Heart left ventricle (tissue), 13 donors: ENCODE measurements around the gene CELF4.

Experiments used
- CTCF ChIP-seq, 12 donors: fragments of 200-600 bp; sonication (generic) in 4 of 12; IDR thresholded peaks; one replicate each; pipeline versions ENCODE4 v1.5.0 to v1.8.0; 2018 to 2022; ENCODE audit warnings: antibody characterized with exemption in 12 of 12, mild to moderate bottlenecking in 5 of 12
- POLR2A ChIP-seq, 2 donors: fragments of 450-650 bp; IDR thresholded peaks; one replicate each; pipeline ENCODE4 v1.6.1; 2017; ENCODE audit warnings: antibody characterized with exemption in 2 of 2, mild to moderate bottlenecking in 2 of 2, moderate library complexity in 2 of 2
- donor health status: ischemic (EF 13 %, LVEDD 7.1; RV severe dilation, severe dysfunction).
- donor health status: DM: no; HTN: yes; CAD: no.
- donor health status: DM: no; HTN: no; CAD: no.
- donor health status: ischemic (EF 25% LVEDD 6.9; RV normal size, moderate dysfunction).
- donor health status: ischemic (EF 25% LVEDD 5.7; RV mildly dilated, moderate dysfunction).
- donor health status: ischemic (EF 35%, LVEDD 5.7; RV mildly dilated, moderate dysfunction).
- donor health status: nonischemic (EF 11% LVEDD 7.7; RV severe dilation, severe dysfunction).
- donor health status: DM: yes; HTN: yes; CAD: no.
- donor health status: PGD.
- donor health status: ischemic (EF 29% LVEDD 5.4; RV normal size, mild dysfunction).
- donor health status: nonischemic (EF 23%, LVEDD 6.1; RV moderate dilation, normal function).

- no peak for TF ChIP-seq CTCF (IDR thresholded peaks at IDR 0.05)
- TF ChIP-seq POLR2A (IDR thresholded peaks at IDR 0.05): no peak
Measured at GRCh38 chr18:37394610-37394965, 171.0 kb downstream of the CELF4 start.
